Mammary epithelial cell (primary cell): ENCODE data around the gene RARB.

Source experiments
- EZH2 ChIP-seq: IDR thresholded peaks from 2 replicates; pipeline ENCODE4 v1.6.1; 2012; ENCODE audit warnings: low read length, inconsistent platforms, borderline replicate concordance
- TF ChIP-seq, protein P1 (sequence below), 2 donors: IDR thresholded peaks in 1 of 2; conservative IDR thresholded peaks in 1 of 2; 2 replicates each; pipeline ENCODE4 v1.5.1; 2011 to 2012; ENCODE audit warnings: inconsistent platforms in 2 of 2, low read length in 2 of 2, mild to moderate bottlenecking in 2 of 2, control low read depth in 1 of 2, low read depth in 1 of 2; ENCODE audit not compliant: insufficient read depth in 1 of 2; ENCODE audit errors: extremely low read depth in 1 of 2

DNA sequence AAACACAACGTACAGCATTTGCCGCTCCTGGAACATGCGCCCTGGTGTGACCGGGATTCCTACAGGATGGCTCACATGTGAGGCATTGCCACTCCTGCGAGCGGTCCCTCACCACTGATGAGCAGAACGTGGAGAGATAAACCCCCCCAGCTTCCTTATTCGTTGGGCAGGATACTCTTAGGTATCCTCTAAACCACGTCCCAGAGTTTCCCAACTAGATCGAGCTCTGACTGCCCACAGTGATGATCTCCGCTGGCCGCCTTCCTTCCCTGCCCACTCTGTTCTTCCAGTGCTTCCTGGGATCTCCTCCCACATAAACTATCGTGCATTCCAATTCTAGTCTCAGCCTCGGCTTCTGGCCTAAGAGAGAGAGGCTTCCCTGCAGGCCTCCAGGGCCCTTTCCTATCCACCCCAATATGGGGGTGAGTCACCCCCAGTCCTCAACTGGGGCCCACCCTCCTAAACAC lies 144.9 kb downstream of the RARB start:
- TF ChIP-seq, protein P1, sequence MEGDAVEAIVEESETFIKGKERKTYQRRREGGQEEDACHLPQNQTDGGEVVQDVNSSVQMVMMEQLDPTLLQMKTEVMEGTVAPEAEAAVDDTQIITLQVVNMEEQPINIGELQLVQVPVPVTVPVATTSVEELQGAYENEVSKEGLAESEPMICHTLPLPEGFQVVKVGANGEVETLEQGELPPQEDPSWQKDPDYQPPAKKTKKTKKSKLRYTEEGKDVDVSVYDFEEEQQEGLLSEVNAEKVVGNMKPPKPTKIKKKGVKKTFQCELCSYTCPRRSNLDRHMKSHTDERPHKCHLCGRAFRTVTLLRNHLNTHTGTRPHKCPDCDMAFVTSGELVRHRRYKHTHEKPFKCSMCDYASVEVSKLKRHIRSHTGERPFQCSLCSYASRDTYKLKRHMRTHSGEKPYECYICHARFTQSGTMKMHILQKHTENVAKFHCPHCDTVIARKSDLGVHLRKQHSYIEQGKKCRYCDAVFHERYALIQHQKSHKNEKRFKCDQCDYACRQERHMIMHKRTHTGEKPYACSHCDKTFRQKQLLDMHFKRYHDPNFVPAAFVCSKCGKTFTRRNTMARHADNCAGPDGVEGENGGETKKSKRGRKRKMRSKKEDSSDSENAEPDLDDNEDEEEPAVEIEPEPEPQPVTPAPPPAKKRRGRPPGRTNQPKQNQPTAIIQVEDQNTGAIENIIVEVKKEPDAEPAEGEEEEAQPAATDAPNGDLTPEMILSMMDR (conservative IDR thresholded peaks at IDR 0.05 in 1 of 2, IDR thresholded peaks at IDR 0.05 in 1 of 2; ENCODE audit: extremely low read depth in 1 of 2, insufficient read depth in 1 of 2, low read depth in 1 of 2, low read length in 2 of 2), result no peak
- TF ChIP-seq EZH2, result no peak
